Measurements from ENCODE around the gene ZNF70.

GRCh38 chr22:23737696-23738095, 13.2 kb downstream of the ZNF70 start:
- TF ChIP-seq CTCF (IDR thresholded peaks at IDR 0.05) (no peak), POLR2A (IDR thresholded peaks at IDR 0.05) (no peak)
